K562 (cell line): Measurements from ENCODE around the gene PLCL2. TPM values are rescaled to one million over a fixed set of nuclear protein-coding genes. Genes with fewer than 3 reads are reported as not detected.
A peak's percentile ranks its signal among the peaks of the same experiment; 100 is the strongest.

Experiments used
- ATAC-seq: fragments of 200-7000 bp; cut with Tn5 transposase; 3 replicates; pipeline ENCODE4 v1.9.1; 2020; ENCODE audit warnings: moderate library complexity
- BruUV-seq: library from RNA; stranded (reverse); fragments of 400-500 nt; replicated peaks from 2 replicates; lab custom pipeline; 2021; lab: Mats Ljungman, UMichigan
- CTCF ChIA-PET: fragments of 300-600 bp; formaldehyde crosslinking; extraction: SDS; loops from one replicate; lab custom pipeline; 2021; ENCODE audit warnings: low intra/inter-chr PET ratio; lab: Yijun Ruan, JAX
- POLR2A ChIA-PET: fragments of 300-600, 350-650 bp; sonication (Branson Sonifier 250); formaldehyde crosslinking; extraction: SDS; loops from one replicate; lab custom pipeline; 2021; ENCODE audit warnings: antibody characterized with exemption, inconsistent platforms; lab: Yijun Ruan, JAX
- DNase-seq, 4 experiments: peaks; one replicate each; pipeline versions ENCODE4 v3.0.0 to v3.0.0-alpha.2; 2011 to 2018; ENCODE audit warnings: low spot score in 3 of 4, mixed read lengths in 3 of 4; ENCODE audit errors: extremely low read depth in 1 of 4
- FAIRE-seq: peaks from 2 replicates; lab custom pipeline; 2011; peaks lifted over from hg19 to GRCh38; lab: Jason Lieb, UNC
- H2AFZ ChIP-seq: 2 replicates; pipeline ENCODE4 v1.6.0; 2011; ENCODE audit warnings: low read depth, low read length, control low read depth, inconsistent platforms
- H3K27ac ChIP-seq: fragments of 200-600 bp; 3 replicates; pipeline ENCODE4 v1.8.0; 2011; ENCODE audit warnings: low read depth, mild to moderate bottlenecking, control low read depth, inconsistent platforms, low read length, moderate library complexity, mixed read lengths; ENCODE audit errors: extremely low read depth
- H3K27me3 ChIP-seq, 2 experiments: fragments of 300-600 bp in 1 of 2; 2 replicates in 1 of 2; 3 replicates in 1 of 2; pipeline versions ENCODE4 v1.6.0 to v1.8.0; 2011; ENCODE audit warnings: inconsistent platforms in 2 of 2, low read length in 2 of 2, mild to moderate bottlenecking in 1 of 2, mixed read lengths in 1 of 2, moderate library complexity in 1 of 2; ENCODE audit not compliant: control insufficient read depth in 2 of 2, insufficient read depth in 2 of 2
- H3K36me3 ChIP-seq: fragments of 300-600 bp; 3 replicates; pipeline ENCODE4 v1.8.0; 2011; ENCODE audit warnings: mild to moderate bottlenecking, low read length, inconsistent platforms; ENCODE audit not compliant: control insufficient read depth, insufficient read depth
- H3K4me1 ChIP-seq, 2 experiments: fragments of 200-600 bp in 1 of 2; replicated peaks in 1 of 2; 2 replicates in 1 of 2; 3 replicates in 1 of 2; pipeline versions ENCODE4 v1.5.1 to v1.8.0; 2011; ENCODE audit warnings: inconsistent platforms in 2 of 2, low read length in 2 of 2, mild to moderate bottlenecking in 1 of 2, mixed read lengths in 1 of 2, moderate library complexity in 1 of 2; ENCODE audit not compliant: control insufficient read depth in 2 of 2, insufficient read depth in 2 of 2
- H3K4me2 ChIP-seq: 2 replicates; pipeline ENCODE4 v1.6.1; 2011; ENCODE audit warnings: low read length, control low read depth, inconsistent platforms, mixed read lengths; ENCODE audit not compliant: insufficient read depth
- H3K4me3 ChIP-seq: fragments of 200-600 bp; sonication (generic), shearing (Covaris generic); 2 replicates; pipeline ENCODE4 v1.5.1; 2016; ENCODE audit warnings: control low read depth, inconsistent platforms
- H3K79me2 ChIP-seq: fragments of 200-600 bp; 3 replicates; pipeline ENCODE4 v1.8.0; 2011; ENCODE audit warnings: low read length, inconsistent platforms; ENCODE audit not compliant: control insufficient read depth, insufficient read depth
- H3K9ac ChIP-seq, 2 experiments: 2 replicates each; pipeline versions ENCODE4 v1.6.0 to v1.6.1; 2011; ENCODE audit warnings: low read depth in 2 of 2, low read length in 2 of 2, control low read depth in 1 of 2, inconsistent platforms in 1 of 2, mild to moderate bottlenecking in 1 of 2, mixed read lengths in 1 of 2; ENCODE audit not compliant: insufficient read depth in 1 of 2
- H3K9me1 ChIP-seq: one replicate; pipeline ENCODE4 v1.6.0; 2011; ENCODE audit warnings: inconsistent platforms, mild to moderate bottlenecking, low read length, moderate library complexity; ENCODE audit not compliant: control insufficient read depth, insufficient read depth
- H3K9me3 ChIP-seq: replicated peaks from 2 replicates; pipeline ENCODE4 v1.5.1; 2011; ENCODE audit warnings: low read depth, low read length, inconsistent platforms; ENCODE audit not compliant: control insufficient read depth, insufficient read depth
- H4K20me1 ChIP-seq: replicated peaks from 2 replicates; pipeline ENCODE4 v1.6.1; 2011; ENCODE audit warnings: low read length, inconsistent platforms, mixed read lengths; ENCODE audit not compliant: control insufficient read depth, insufficient read depth
- BRF2 ChIP-seq: IDR thresholded peaks from 3 replicates; pipeline ENCODE4 v1.6.1; 2011; ENCODE audit warnings: borderline replicate concordance, mild to moderate bottlenecking; ENCODE audit not compliant: insufficient read length, insufficient read depth
- C11orf30 ChIP-seq: fragments of 450-650 bp; IDR thresholded peaks from 2 replicates; pipeline ENCODE4 v1.6.1; 2016; ENCODE audit warnings: low read depth, mild to moderate bottlenecking
- CHD4 ChIP-seq: fragments of 200-600 bp; sonication (generic); IDR thresholded peaks from 3 replicates; pipeline ENCODE4 v1.6.1; 2012; ENCODE audit warnings: low read depth, mild to moderate bottlenecking, mixed read lengths, low read length, inconsistent platforms; ENCODE audit not compliant: insufficient read depth, insufficient replicate concordance, poor library complexity, severe bottlenecking
- CTCF ChIP-seq, 3 experiments: IDR thresholded peaks in 2 of 3; conservative IDR thresholded peaks in 1 of 3; 2 replicates each; pipeline ENCODE4 v1.5.1; 2011 to 2012; ENCODE audit warnings: low read length in 3 of 3, mild to moderate bottlenecking in 3 of 3, control low read depth in 2 of 3, improper control_type of control experiment in 1 of 3, inconsistent platforms in 1 of 3, low read depth in 1 of 3, mixed read lengths in 1 of 3, moderate library complexity in 1 of 3; ENCODE audit not compliant: insufficient read depth in 2 of 3
- EWSR1 ChIP-seq: fragments of 450-650 bp; IDR thresholded peaks from 2 replicates; pipeline ENCODE4 v1.6.1; 2018; ENCODE audit warnings: borderline replicate concordance, mild to moderate bottlenecking, low read depth, moderate library complexity; ENCODE audit not compliant: partially characterized antibody
- HNRNPUL1 ChIP-seq: fragments of 200-400 bp; formaldehyde crosslinking; IDR thresholded peaks from 2 replicates; pipeline ENCODE4 v1.6.1; 2017; ENCODE audit warnings: low read length
- MAFF ChIP-seq: IDR thresholded peaks from 2 replicates; pipeline ENCODE4 v1.6.1; 2012; ENCODE audit warnings: low read length, improper control_type of control experiment
- MIER1 ChIP-seq: fragments of 450-650 bp; IDR thresholded peaks from 2 replicates; pipeline ENCODE4 v1.6.1; 2016; ENCODE audit warnings: antibody characterized with exemption, mild to moderate bottlenecking, low read depth
- MXD1 ChIP-seq: fragments of 250-450 bp; sonication (Bioruptor Pico); IDR thresholded peaks from 2 replicates; pipeline ENCODE4 v1.8.0; 2021; ENCODE audit warnings: borderline replicate concordance, mild to moderate bottlenecking, moderate library complexity; ENCODE audit not compliant: poor library complexity, severe bottlenecking
- RAD21 ChIP-seq, 2 experiments: fragments of 250-450 bp in 1 of 2; fragments of 450-650 bp in 1 of 2; sonication (Bioruptor Pico) in 1 of 2; formaldehyde crosslinking in 1 of 2; IDR thresholded peaks in 1 of 2; conservative IDR thresholded peaks in 1 of 2; 2 replicates each; pipeline versions ENCODE4 v1.4.0 to v1.8.0; 2020 to 2022; ENCODE audit warnings: mild to moderate bottlenecking in 2 of 2, moderate library complexity in 1 of 2
- SMARCE1 ChIP-seq: fragments of 450-650 bp; IDR thresholded peaks from 2 replicates; pipeline ENCODE4 v1.7.1; 2016; ENCODE audit warnings: mild to moderate bottlenecking
- SREBF2 ChIP-seq: sonication (generic); formaldehyde crosslinking; IDR thresholded peaks from 2 replicates; pipeline ENCODE4 v1.4.0; 2020; ENCODE audit warnings: mild to moderate bottlenecking, missing genetic modification reagents
- ZNF263 ChIP-seq: sonication (generic); formaldehyde crosslinking; IDR thresholded peaks from 2 replicates; pipeline ENCODE4 v1.8.0; 2022; ENCODE audit warnings: mild to moderate bottlenecking, missing genetic modification reagents, borderline replicate concordance
- WGBS: fragments of 100-300 bp; shearing (Covaris generic); methylation state at CpG from one replicate; pipeline ENCODE4 v1.1.6; 2016; ENCODE audit warnings: low coverage, mixed read lengths; ENCODE audit not compliant: insufficient coverage; ENCODE audit errors: missing lambda C conversion rate; 5-methylcytosine and 5-hydroxymethylcytosine counted together
- in situ Hi-C: fragments of 300-500 bp; cut with MboI; formaldehyde crosslinking; loops from 4 replicates; pipeline ENCODE4 v1.15.0; 2018; ENCODE audit warnings: inconsistent platforms, mixed read lengths
- intact Hi-C: fragments of 100-400 bp; cut with micrococcal nuclease; formaldehyde crosslinking; loops from 2 replicates; pipeline ENCODE4 v1.14.2; 2022
- polyA plus RNA-seq, 8 experiments: library from polyadenylated mRNA; depleted of rRNA in 4 of 8; stranded (reverse) in 5 of 8; unstranded in 3 of 8; fragments of >200 nt; fragmentation: Nextera tagmentation in 2 of 8; fragmentation: Illumina TruSeq in 1 of 8; extraction: Ambion mirVana in 2 of 8; extraction: Trizol in 1 of 8; gene quantifications; 2 replicates each; pipeline versions ENCODE4 v1.2.1 to v1.2.3, GENCODE V29; 2011 to 2014; ENCODE audit warnings: inconsistent platforms in 1 of 8, missing spikeins in 1 of 8
- total RNA-seq, 7 experiments: library from RNA; depleted of rRNA in 6 of 7; stranded (reverse); fragments of >200 nt in 6 of 7; fragmentation: Illumina TruSeq in 2 of 7; extraction: Trizol in 2 of 7; gene quantifications; 2 replicates each; pipeline versions ENCODE4 v1.2.1 to v1.2.3, GENCODE V29; 2011 to 2021; ENCODE audit warnings: low replicate concordance in 1 of 7

The PLCL2 gene
- total and polyA plus RNA-seq, 9 of the 15 experiments (the other 6 are each of a cell fraction or from before 2014, with no cell fraction given): 0.03 to 0.18 (median 0.11) TPM; not detected in 2

GRCh38 chr3:16923112-16923511 lies 38.4 kb downstream of the PLCL2 start (continued):
- TF ChIP-seq BRF2 (no peak), CHD4 (no peak)

GRCh38 chr3:16927485-16927884 lies 42.7 kb downstream of the PLCL2 start:
- Histone ChIP-seq H3K4me2 (no peak overlapping the region), H3K9ac (no peak overlapping the region), H3K27me3 (peaks cover 7% of the 10 kb centered on the region in 2 experiments), H3K79me2 (no peaks in the 10 kb centered on the region), H3K9me3 (no peaks in the 10 kb centered on the region), H3K9me1 (no peaks in the 10 kb centered on the region), H3K4me3 (no peak overlapping the region), H3K36me3 (no peaks in the 10 kb centered on the region), H3K27ac (no peak overlapping the region), H2AFZ (no peak overlapping the region), H4K20me1 (no peaks in the 10 kb centered on the region), H3K4me1 (no peaks in the 10 kb centered on the region)
- in situ Hi-C loops: no loop called here
- WGBS: 0% methylated on average over 1 of the region's 1 CpG
- DNase-seq (peak in 2 of 4 experiments; percentile 18 to 36), ATAC-seq (peak; percentile 89), FAIRE-seq (no peak)
- intact Hi-C loops: no loop called here
- BruUV-seq: no TSS peak
- CTCF ChIA-PET: no interaction called here
- POLR2A ChIA-PET: interaction anchor here (0.6 to 0.8 kb wide), 2 partner anchors 15 to 1885 kb away, joined by 3 to 4 read pairs; no protein-coding TSS in a partner anchor
- no peak for TF ChIP-seq SREBF2 (CRISPR knock-in tag)
- TF ChIP-seq MXD1 (CRISPR knock-in tag): no peak
- no peak for TF ChIP-seq ZNF263 (CRISPR knock-in tag)
- no peak for TF ChIP-seq HNRNPUL1
- no peak for TF ChIP-seq SMARCE1
- TF ChIP-seq CTCF (IDR thresholded peaks at IDR 0.05 in 2 of 3, conservative IDR thresholded peaks at IDR 0.05 in 1 of 3; ENCODE audit: insufficient read depth in 2 of 3, low read depth in 1 of 3, low read length in 3 of 3): peak; percentile 37 to 49 (median 43); a peak in 5 of 6 replicates
- TF ChIP-seq EWSR1: no peak
- peak in 1 of 2 experiments; percentile 32; a peak in 2 of 4 replicates for TF ChIP-seq RAD21 (CRISPR knock-in tag; conservative IDR thresholded peaks at IDR 0.05 in 1 of 2, IDR thresholded peaks at IDR 0.05 in 1 of 2)
- no peak for TF ChIP-seq BRF2
- no peak for TF ChIP-seq C11orf30
- TF ChIP-seq MAFF: 0 out of 2 replicates have a peak, but pooled peaks have one; percentile 2
- no peak for TF ChIP-seq MIER1
